Loucy (cell line): Measurements from ENCODE around the gene NAPSA.

Source experiments
- EZH2phosphoT487 ChIP-seq: fragments of 200-600 bp; IDR thresholded peaks from 2 replicates; pipeline ENCODE4 v1.6.1; 2018; ENCODE audit warnings: antibody characterized with exemption, mild to moderate bottlenecking, moderate library complexity, borderline replicate concordance
- TF ChIP-seq, protein P1 (sequence below): fragments of 200-600 bp; sonication (generic); conservative IDR thresholded peaks from 2 replicates; pipeline ENCODE4 v1.5.1; 2014; ENCODE audit warnings: mild to moderate bottlenecking, antibody characterized with exemption, low read length

DNA sequence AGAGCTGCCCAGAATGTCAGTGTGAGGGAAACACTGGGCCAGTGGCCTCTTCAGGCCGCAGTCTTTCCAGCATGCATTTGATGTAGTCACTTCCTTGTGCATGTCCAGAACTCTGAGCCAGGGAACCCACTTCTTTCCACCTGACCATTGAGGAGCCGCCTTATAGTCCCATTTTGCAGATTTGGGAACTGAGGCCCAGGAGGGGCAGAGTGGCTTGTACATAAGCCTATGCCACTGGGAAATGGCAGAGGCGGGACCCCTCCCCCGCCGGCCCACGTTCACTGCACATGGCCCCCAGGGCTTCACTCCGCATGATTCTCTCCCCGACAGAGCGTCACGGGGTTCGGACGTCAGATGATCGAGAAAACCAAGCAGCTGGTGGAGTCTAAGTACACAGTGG is 47.7 kb upstream of the NAPSA start:
- TF ChIP-seq, protein P1, sequence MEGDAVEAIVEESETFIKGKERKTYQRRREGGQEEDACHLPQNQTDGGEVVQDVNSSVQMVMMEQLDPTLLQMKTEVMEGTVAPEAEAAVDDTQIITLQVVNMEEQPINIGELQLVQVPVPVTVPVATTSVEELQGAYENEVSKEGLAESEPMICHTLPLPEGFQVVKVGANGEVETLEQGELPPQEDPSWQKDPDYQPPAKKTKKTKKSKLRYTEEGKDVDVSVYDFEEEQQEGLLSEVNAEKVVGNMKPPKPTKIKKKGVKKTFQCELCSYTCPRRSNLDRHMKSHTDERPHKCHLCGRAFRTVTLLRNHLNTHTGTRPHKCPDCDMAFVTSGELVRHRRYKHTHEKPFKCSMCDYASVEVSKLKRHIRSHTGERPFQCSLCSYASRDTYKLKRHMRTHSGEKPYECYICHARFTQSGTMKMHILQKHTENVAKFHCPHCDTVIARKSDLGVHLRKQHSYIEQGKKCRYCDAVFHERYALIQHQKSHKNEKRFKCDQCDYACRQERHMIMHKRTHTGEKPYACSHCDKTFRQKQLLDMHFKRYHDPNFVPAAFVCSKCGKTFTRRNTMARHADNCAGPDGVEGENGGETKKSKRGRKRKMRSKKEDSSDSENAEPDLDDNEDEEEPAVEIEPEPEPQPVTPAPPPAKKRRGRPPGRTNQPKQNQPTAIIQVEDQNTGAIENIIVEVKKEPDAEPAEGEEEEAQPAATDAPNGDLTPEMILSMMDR = no peak
- no peak for TF ChIP-seq EZH2phosphoT487
